ENCODE results near the gene CYP2C18. TPM values are rescaled to one million over a fixed set of nuclear protein-coding genes. Genes with fewer than 3 reads are reported as not detected.

CYP2C18 gene
- not detected in 2 replicates for total RNA-seq

DNA sequence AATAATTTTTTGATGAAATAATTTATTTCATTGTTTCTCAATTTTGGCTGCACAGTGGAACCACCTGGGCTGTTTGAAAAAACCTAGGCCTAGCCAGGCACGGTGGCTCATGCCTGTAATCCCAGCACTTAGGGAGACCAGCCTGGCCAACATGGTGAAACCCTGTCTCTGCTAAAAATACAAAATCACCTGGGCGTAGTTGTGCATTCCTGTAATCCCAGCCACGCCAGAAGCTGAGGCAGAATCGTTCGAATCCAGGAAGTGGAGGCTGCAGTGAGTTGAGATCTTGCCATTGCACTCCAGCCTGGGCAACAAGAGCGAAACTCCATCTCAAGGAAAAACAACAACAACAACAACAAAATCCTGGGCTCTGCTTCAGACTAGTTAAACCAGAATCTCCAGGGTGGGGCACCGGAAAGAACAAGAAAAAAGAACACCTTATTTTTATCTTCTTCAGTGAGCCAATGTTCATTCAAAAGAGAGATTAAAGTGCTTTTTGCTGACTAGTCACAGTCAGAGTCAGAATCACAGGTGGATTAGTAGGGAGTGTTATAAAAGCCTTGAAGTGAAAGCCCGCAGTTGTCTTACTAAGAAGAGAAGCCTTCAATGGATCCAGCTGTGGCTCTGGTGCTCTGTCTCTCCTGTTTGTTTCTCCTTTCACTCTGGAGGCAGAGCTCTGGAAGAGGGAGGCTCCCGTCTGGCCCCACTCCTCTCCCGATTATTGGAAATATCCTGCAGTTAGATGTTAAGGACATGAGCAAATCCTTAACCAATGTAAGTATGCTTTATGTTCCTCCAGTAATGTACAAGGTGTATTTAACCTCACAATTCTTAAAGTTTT, at the start of gene CYP2C18:
Gene CYP2C18, plus strand, starts transcription at position 516 of the 841 bp plus-strand sequence. Its CDS starts 91 bp downstream, at position 607.

DNA sequence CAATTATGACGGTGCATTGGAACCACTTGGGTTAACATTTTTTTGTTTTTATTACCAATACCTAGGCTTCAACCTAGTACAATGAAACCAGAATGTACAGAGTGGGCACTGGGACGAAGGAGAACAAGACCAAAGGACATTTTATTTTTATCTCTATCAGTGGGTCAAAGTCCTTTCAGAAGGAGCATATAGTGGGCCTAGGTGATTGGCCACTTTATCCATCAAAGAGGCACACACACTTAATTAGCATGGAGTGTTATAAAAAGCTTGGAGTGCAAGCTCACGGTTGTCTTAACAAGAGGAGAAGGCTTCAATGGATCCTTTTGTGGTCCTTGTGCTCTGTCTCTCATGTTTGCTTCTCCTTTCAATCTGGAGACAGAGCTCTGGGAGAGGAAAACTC, 78.9 kb downstream of the CYP2C18 start, which contains the start of gene CYP2C19:
Gene CYP2C19, plus strand, starts transcription at position 289 of the 400 bp plus-strand sequence. Its CDS starts 25 bp downstream, at position 314.

Other genes with a start within 250 kb of the CYP2C18 start
- gene HELLS, start 137.9 kb upstream of the CYP2C18 start, total RNA-seq: 42.2 and 48.0 TPM in 2 replicates
- not detected in 2 replicates for gene CYP2C19, start 79.0 kb downstream of the CYP2C18 start, total RNA-seq

Data from mammary microvascular endothelial cell (primary cell).